Activated CD4-positive, alpha-beta T cell treated with anti-CD3 and anti-CD28 coated beads, Interleukin-10, Interleukin-2, amounts not matched to agents 100 ng/mL and 50 ng/mL, durations not matched to agents 16 hours and 8 hours (primary cell): Measurements from ENCODE around the gene ZFYVE26.
"Not testable (repeated sequence)": the region's sequence is repeated elsewhere in the genome, so short reads cannot be mapped to it uniquely, and the experiment has no call there.

Experiments
- DNase-seq: peaks from one replicate; pipeline ENCODE4 v3.0.0-alpha.2; 2020

ZFYVE26 gene

GRCh38 chr14:67816326-67817002 is at the start of gene ZFYVE26:
Gene ZFYVE26, minus strand, starts transcription at chr14:67816590. Its CDS starts 627 bp downstream, at chr14:67815963.
- peak; percentile 96 for DNase-seq

- DNase-seq: no peak
Measured at GRCh38 chr14:67863223-67863622, 46.8 kb upstream of the ZFYVE26 start.

- DNase-seq: no peak
Measured at GRCh38 chr14:67859169-67859749, 42.9 kb upstream of the ZFYVE26 start.

- no peak for DNase-seq
Measured at GRCh38 chr14:67857778-67858350, 41.5 kb upstream of the ZFYVE26 start.

GRCh38 chr14:67856827-67857226 is 40.4 kb upstream of the ZFYVE26 start:
- no peak for DNase-seq

- no peak for DNase-seq
Measured at GRCh38 chr14:67853715-67854114, 37.3 kb upstream of the ZFYVE26 start.

- DNase-seq: no peak
Measured at GRCh38 chr14:67852926-67853604, 36.7 kb upstream of the ZFYVE26 start.

- DNase-seq: no peak
Measured at GRCh38 chr14:67851785-67852410, 35.5 kb upstream of the ZFYVE26 start.

- DNase-seq: no peak
Measured at GRCh38 chr14:67850066-67850830, 33.9 kb upstream of the ZFYVE26 start.

GRCh38 chr14:67846029-67846610 is 29.7 kb upstream of the ZFYVE26 start:
- no peak for DNase-seq

GRCh38 chr14:67837011-67837624 is 20.7 kb upstream of the ZFYVE26 start:
- peak; percentile 52 for DNase-seq

GRCh38 chr14:67835596-67835995 is 19.2 kb upstream of the ZFYVE26 start:
- DNase-seq: no peak

- DNase-seq: no peak
Measured at GRCh38 chr14:67833403-67833802, 17.0 kb upstream of the ZFYVE26 start.

- no peak for DNase-seq
Measured at GRCh38 chr14:67831113-67831512, 14.7 kb upstream of the ZFYVE26 start.

- no peak for DNase-seq
Measured at GRCh38 chr14:67821121-67821520, 4.7 kb upstream of the ZFYVE26 start.

- DNase-seq: peak; percentile 44
Measured at GRCh38 chr14:67820428-67820971, 4.1 kb upstream of the ZFYVE26 start.

- peak; percentile 92 for DNase-seq
Measured at GRCh38 chr14:67819563-67820421, 3.4 kb upstream of the ZFYVE26 start, which contains the start of gene RAD51B. Gene RAD51B, plus strand, starts transcription at chr14:67819779.

GRCh38 chr14:67818476-67818875 is 2.1 kb upstream of the ZFYVE26 start:
- not testable (repeated sequence) for DNase-seq

- DNase-seq: no peak
Measured at GRCh38 chr14:67817750-67818438, 1.5 kb upstream of the ZFYVE26 start.
